Vagina (tissue), 2 donors: Measurements from ENCODE around the gene SLC38A5.

Source experiments
- CTCF ChIP-seq, 3 experiments: fragments of 450-650 bp in 2 of 3; fragments of 200-600 bp in 1 of 3; sonication (generic) in 1 of 3; IDR thresholded peaks; one replicate each; pipeline ENCODE4 v1.5.1; 2017 to 2019; ENCODE audit warnings: antibody characterized with exemption in 3 of 3, mild to moderate bottlenecking in 2 of 3, moderate library complexity in 2 of 3
- POLR2AphosphoS5 ChIP-seq, 2 donors: sonication (generic); formaldehyde crosslinking; IDR thresholded peaks; one replicate each; pipeline ENCODE4 v1.9.0; 2017; ENCODE audit warnings: antibody characterized with exemption in 2 of 2, mild to moderate bottlenecking in 2 of 2, low read depth in 1 of 2; ENCODE audit not compliant: insufficient read depth in 1 of 2

- TF ChIP-seq CTCF (IDR thresholded peaks at IDR 0.05) (no peak), POLR2AphosphoS5 (IDR thresholded peaks at IDR 0.05; ENCODE audit: insufficient read depth in 1 of 2, low read depth in 1 of 2) (no peak)
Measured at GRCh38 chrX:48492293-48492910, 22.3 kb upstream of the SLC38A5 start.
